NCI-H524 treated with DMSO at 0.1 percent for 48 hours (cell line): ENCODE measurements around the gene ZBTB38.

ENCODE experiments used
- DNase-seq: peaks from one replicate; lab custom pipeline; 2025; lab: John Stamatoyannopoulos, UW

Gene ZBTB38

GRCh38 chr3:141368062-141368924 is at the start of gene ZBTB38:
Gene ZBTB38 (plus strand): TSS chr3:141368504. CDS start chr3:141442389, 73,885 bp downstream.
- no peak for DNase-seq

- no peak for DNase-seq
These were observed 47.8 kb upstream of the ZBTB38 start for GRCh38 chr3:141320399-141321108.

GRCh38 chr3:141321109-141321497 is 47.2 kb upstream of the ZBTB38 start:
- no peak for DNase-seq

GRCh38 chr3:141323936-141324704 is 44.2 kb upstream of the ZBTB38 start:
- no peak for DNase-seq

DNA sequence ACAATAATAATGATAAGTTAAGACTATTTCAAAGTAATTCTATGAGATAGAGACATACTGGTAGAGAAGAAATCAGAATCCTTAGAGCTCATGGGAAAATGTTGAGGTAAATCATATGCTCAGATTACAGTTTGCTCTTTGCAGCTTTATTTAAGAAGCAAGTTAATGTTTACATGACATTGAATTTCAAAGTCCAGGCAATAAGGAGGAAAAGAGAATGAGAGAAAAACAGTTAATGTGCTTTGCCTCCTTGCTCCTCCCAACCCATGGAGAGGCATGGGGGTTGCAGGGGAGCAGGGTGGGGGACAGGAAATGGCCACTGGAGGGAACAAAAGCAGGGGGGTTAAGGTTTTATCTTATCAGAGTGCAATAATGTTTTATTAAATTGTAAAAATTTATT is 42.2 kb upstream of the ZBTB38 start:
- DNase-seq = no peak

- DNase-seq = no peak
These were observed 41.7 kb upstream of the ZBTB38 start for GRCh38 chr3:141326626-141327025.

- DNase-seq = no peak
These were observed 39.8 kb upstream of the ZBTB38 start for GRCh38 chr3:141328286-141329166.

GRCh38 chr3:141330235-141330634 is 38.1 kb upstream of the ZBTB38 start:
- DNase-seq = no peak

DNA sequence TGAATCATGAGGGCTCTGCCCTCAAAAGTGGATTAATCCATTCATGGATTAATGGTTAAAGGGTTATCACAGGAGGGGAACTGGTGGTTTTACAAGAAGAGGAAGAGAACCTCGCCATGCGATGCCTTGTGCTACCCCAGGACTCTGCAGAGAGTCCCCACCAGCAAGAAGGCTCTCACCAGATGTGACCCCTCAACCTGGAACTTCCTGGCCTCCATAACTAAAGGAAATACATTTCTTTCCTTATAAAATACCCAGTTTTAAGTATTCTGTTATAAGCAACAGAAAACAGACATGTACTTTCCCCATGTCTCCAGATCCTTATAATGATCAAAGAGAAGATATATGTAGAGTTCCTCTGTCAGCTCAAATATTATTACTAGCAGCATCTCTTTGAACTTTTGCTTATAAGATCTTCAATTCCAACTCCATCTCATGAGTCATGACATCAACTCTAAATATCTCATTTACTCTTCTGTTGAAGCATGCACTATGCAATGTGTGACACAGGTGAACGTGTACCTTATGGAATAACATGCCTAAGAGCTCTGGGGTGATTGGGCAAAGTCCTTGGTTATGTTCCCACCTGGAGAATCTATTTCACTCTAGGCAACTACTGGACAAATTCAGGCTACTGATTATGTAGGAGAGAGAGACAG is 37.5 kb upstream of the ZBTB38 start:
- no peak for DNase-seq

DNA sequence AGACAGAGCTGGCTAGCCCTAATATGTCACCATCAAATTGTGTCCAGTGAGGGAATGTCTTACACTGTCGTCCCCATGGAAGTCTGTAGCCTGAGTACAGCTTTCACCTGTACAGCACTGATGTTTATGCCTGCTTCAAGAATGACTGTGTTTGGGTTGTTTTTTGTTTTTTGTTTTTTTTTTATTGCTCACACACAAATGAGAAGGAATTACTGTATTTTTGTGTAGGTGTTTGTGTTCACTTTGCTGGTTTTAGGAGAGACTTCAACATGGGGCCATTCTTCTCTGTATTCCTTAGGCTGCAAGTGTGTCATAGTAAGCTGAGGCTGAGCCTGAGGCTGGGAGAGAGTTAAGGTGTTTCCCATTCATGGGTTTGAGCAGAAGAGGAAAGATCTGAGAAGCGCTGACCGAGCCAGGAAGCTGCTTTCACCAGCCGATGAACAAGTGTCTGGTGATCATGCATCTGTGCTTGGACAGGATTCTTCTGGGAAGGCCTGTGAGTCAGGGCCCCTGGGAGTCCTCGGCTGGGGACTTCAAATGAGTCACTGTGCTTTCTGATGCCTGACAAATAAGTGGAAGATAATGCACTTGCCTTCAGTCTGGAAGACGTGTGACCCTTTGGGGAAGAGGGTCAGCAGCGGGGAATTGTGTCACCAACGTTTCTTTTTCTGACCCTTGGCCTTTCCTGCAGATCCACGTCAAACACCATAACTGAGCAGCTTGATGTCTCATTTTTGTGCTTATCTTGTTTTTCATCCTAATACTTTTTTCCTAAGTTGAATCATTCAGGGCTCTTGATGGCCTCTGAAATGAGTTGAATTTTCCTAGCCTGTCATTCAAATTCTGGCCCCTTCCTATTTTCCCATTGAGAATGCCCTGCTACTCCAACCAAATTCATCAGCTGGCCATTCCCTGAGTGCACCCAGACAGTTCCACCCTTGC is 36.7 kb upstream of the ZBTB38 start:
- no peak for DNase-seq

DNA sequence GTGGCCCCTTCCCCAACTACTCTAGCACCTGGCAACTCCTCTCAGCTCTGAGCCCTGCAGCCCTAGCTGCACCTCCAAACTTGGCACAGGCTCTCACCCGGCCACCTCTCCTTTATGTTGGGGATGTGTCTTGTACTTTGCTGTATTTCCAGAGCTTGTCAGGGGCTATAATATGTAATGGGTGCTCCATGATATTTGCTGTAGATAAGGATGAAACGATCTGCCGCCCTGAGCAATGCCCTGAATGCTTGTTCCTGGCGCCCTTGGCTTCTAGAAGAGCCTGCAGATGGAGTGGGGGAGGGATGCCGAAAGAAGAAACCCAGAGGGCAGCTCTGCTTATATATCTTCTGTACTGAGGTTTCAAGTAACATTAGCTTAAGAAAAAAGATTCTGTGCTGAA is 35.9 kb upstream of the ZBTB38 start:
- DNase-seq = no peak

GRCh38 chr3:141333836-141334626 is 34.3 kb upstream of the ZBTB38 start:
- DNase-seq = no peak

- DNase-seq = no peak
These were observed 33.6 kb upstream of the ZBTB38 start for GRCh38 chr3:141334627-141335250.

DNA sequence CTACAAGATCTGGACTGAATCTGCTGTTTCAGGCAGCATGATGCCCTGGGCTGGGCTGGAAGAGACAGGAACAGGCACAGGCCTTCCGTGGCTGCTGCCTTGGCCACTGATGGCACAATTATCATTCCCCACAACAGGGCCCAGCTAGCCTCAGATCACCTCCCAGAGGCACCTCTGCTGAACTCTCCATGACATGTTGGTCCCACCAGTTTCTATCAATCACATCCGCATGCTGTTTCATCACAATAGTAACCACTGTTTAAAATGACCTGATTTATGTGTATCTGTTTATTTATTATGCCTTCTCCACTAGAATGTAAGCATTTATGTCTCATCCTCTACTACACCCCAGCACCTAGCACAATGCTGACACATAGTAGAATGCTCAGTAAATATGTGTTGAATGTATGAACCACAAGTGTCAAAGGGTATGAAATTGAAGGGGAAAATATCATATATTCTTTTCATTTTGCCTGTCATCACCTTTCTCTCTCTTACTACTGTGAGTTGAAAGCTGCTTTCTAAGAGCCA is 32.7 kb upstream of the ZBTB38 start:
- no peak for DNase-seq

DNA sequence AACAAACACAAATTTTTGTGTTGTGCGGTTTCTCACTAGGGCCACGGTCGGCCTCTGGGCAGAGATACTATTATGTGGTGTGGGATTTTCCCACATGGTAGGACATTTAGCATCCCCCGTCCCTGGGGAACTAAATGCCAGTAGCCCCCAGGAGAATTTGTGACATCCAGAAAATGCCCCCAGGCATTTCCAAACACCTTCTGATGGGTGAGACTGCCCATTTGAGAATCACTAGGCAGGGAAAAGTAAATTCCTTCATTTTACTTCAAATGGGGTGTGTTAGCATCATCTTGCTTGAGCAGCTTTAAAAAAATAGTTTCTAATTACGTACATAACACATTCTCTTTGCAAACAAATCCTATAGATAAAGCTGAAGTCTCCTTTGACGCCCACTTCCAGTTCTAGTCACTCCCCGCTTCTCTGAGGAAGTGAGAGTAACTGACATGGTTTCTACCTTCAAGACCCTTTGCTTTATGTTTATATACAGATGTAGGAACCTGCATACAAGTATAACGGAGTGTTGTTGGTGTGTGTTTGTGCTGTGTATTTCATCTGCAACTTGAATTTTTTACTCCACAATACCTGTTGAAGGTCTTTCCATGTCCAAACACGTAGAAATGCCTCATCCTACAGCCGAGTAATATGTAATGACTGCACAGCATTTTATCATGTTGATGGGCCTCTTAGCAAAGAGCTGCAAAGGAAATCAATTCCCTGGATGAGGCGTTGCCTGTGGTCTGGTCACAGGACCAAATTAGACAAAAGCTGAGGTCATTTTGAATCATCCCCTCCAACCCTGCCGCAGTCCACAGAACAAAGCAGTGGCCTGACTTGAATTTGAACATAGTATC is 31.4 kb upstream of the ZBTB38 start:
- DNase-seq = no peak

DNA sequence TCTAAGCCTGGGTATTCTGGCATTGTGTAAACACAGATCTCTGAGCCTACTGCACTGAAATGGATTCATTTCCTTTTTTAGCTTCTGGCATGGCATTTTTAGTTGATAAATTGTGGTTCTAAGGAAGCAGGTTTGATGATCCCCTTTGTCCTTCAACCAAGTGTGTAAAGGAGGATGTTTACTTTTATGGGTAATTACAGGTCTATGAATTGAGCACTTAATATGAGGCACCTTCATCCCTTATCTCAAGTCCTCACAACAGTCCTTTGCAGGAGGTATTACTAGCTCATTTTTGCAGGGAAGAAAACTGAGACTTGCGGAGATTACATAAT is 30.8 kb upstream of the ZBTB38 start:
- no peak for DNase-seq

DNA sequence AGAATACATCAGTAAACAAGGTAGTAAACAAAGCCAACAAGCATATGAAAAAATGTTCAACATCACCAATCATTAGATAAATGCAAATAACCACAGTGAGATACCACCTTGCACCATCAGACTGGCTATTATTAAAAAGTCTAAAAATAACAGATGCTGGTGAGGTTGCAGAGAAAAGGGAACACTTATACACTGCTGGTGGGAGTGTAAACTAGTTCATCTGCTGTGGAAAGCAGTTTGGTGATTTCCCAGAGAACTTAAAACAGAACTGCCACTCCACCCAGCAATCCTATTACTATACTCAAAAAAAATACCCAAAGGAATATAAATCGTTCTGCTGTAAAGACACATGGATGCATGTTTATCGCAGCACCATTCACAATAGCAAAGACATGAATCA is 30.3 kb upstream of the ZBTB38 start:
- no peak for DNase-seq

- no peak for DNase-seq
These were observed 29.4 kb upstream of the ZBTB38 start for GRCh38 chr3:141338881-141339280.
